Natural killer cell treated with Interleukin-12 subunit alpha and Interleukin-12 subunit beta and Interleukin-15 and Interleukin-18, amount 100 ng/mL, for 72 hours (primary cell): ENCODE data around the gene ZBTB20. TPM values are rescaled to one million over a fixed set of nuclear protein-coding genes. Genes with fewer than 3 reads are reported as not detected.

ENCODE experiments used
- ATAC-seq, 2 donors: fragments of 150-1000 bp; cut with Tn5 transposase in 1 of 2; sonication (Bioruptor Pico), chemical (Tn5 transposase) in 1 of 2; 2 replicates each; pipeline ENCODE4 v1.10.0; 2021
- DNase-seq: peaks from one replicate; pipeline ENCODE4 v3.0.0; 2022; ENCODE audit warnings: low spot score
- H3K27ac Mint-ChIP-seq, 2 donors: 1 replicate in 1 of 2; 2 replicates in 1 of 2; pipeline ENCODE4 v1.8.0; 2022; ENCODE audit warnings: mixed read lengths in 2 of 2, mild to moderate bottlenecking in 1 of 2, moderate library complexity in 1 of 2
- H3K27me3 Mint-ChIP-seq, 2 donors: 1 replicate in 1 of 2; 2 replicates in 1 of 2; pipeline ENCODE4 v1.8.0; 2022; ENCODE audit warnings: mixed read lengths in 2 of 2
- H3K36me3 Mint-ChIP-seq: one replicate; pipeline ENCODE4 v1.8.0; 2022; ENCODE audit warnings: mixed read lengths
- H3K4me1 Mint-ChIP-seq, 2 donors: 1 replicate in 1 of 2; 2 replicates in 1 of 2; pipeline ENCODE4 v1.8.0; 2022; ENCODE audit warnings: low read depth in 2 of 2, mixed read lengths in 2 of 2, mild to moderate bottlenecking in 1 of 2
- H3K4me3 Mint-ChIP-seq: one replicate; pipeline ENCODE4 v1.8.0; 2022; ENCODE audit warnings: mixed read lengths
- H3K9me3 Mint-ChIP-seq: 2 replicates; pipeline ENCODE4 v1.8.0; 2022; ENCODE audit warnings: mixed read lengths
- total RNA-seq, 2 donors: library from RNA; stranded (reverse); gene quantifications; one replicate each; pipeline ENCODE4 v1.2.3, GENCODE V29; 2022

The ZBTB20 gene
- total RNA-seq, 2 donors from 2014 or later, result 8.7 to 14.2 TPM

DNA sequence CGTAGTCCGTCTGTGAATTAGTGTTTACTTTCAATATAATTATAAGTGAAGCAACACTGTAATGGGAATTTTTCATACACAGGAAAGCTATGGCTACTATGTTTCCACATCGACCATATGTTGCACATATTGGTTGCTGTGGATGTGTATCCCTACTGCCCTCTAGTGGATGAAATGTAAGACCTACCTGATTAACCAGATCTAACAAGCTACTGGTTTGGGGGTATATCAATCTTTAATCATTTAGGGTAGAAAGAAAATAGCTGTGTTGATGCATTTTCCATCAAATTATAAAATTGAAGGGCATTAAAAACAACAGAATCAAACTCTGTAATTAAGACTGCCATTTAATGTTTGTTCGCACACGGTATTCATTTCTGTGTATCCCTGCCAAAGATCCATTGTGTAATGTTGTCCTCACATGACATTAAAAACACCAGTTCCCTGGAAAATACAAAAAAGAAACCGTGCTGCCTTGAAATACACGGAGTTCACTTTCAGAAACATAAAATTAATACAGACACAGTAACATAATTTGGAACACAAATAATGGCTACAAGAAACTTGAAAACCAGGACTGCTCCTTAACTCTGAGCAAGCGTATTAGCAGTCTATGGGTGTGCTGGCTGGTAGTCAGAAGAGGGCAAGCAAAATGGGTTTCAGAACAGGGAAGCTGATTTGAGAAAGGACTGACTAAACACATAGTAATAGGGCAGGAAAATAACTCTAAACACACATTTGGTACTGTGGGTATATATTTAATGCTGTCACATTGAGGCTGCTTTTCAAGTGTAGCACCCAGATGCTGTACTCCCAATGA is 728.2 kb downstream of the ZBTB20 start:
- Mint-ChIP-seq H3K27me3 (no peaks in the 10 kb centered on the region), H3K4me3 (peak overlapping the region; percentile 57), H3K9me3 (no peaks in the 10 kb centered on the region), H3K4me1 (peaks cover 15 to 19% of the 10 kb centered on the region in 2 donors), H3K27ac (peak overlapping the region; percentile 71 to 94), H3K36me3 (no peaks in the 10 kb centered on the region)
- DNase-seq (no peak), ATAC-seq (peak; percentile 83 to 88)

DNA sequence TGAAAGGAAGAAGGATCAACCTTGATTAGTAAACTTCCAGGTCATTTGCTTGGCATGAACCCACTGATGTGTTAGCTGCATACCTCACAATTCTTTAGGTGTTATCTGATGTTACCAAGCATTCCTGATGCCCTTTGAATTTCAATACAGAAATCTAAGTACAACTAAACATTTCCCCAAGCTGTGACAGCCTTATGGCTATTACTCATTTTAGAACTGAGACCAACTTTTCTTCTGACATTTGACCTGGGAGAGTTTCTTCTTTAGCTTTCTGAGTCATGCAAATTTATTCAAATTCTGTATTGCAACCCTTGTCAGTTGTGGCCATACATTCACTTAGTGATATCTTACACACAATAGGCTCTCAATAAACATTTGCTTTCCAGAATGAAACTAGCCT is 729.0 kb downstream of the ZBTB20 start:
- peak overlapping the region; percentile 57 for H3K4me3 Mint-ChIP-seq
- no peaks in the 10 kb centered on the region for H3K9me3 Mint-ChIP-seq
- peak; percentile 86 to 89 for ATAC-seq
- H3K27ac Mint-ChIP-seq, result peak overlapping the region; percentile 71 to 94
- DNase-seq, result no peak
- H3K4me1 Mint-ChIP-seq, result peaks cover 15 to 19% of the 10 kb centered on the region in 2 donors
- H3K36me3 Mint-ChIP-seq, result no peaks in the 10 kb centered on the region
- H3K27me3 Mint-ChIP-seq, result no peaks in the 10 kb centered on the region

DNA sequence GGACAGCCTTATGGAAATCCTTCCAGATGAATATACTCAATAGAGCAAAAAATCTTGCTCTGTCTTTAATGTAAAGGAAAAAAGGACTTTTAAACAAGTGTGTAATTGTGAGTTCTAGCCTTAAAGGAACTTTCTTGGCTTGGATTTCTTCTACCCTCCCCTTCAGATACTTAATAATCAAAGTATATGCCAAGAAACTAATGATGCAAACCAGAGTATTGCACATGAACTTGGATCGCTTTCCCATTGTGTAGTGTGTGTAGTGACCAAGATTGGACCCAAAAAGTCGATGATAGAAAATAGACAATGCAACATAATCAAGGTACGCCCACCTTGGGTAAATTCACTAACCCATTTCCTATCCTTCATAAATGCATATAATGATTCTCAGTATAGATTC is 729.4 kb downstream of the ZBTB20 start:
- H3K36me3 Mint-ChIP-seq, result no peaks in the 10 kb centered on the region
- ATAC-seq, result no peak
- H3K27ac Mint-ChIP-seq, result peak overlapping the region; percentile 71 to 94
- no peaks in the 10 kb centered on the region for H3K27me3 Mint-ChIP-seq
- H3K9me3 Mint-ChIP-seq, result no peaks in the 10 kb centered on the region
- peak overlapping the region; percentile 57 for H3K4me3 Mint-ChIP-seq
- H3K4me1 Mint-ChIP-seq, result peaks cover 17 to 22% of the 10 kb centered on the region in 2 donors
- DNase-seq, result no peak

DNA sequence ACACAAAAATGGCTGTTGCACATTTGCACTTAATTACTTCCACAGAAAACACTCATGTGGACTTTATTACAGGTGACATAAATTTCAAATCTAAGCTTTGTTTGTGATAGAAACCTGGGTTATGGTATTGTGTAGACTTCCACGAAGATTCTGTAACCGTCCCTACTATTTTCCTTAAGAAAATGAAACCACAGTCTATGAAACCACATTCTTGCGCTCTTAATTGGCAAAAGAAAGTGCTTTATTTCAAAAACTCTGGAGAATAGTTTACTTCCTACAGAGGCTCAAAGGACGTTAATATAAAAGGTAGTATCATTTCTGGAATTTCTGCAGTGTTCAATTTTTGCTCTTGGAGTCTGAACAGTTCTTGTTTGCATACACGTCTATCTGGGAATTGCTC is 729.8 kb downstream of the ZBTB20 start:
- Mint-ChIP-seq H3K9me3 (no peaks in the 10 kb centered on the region), H3K36me3 (no peaks in the 10 kb centered on the region), H3K27ac (peak overlapping the region; percentile 71 to 94), H3K4me3 (no peak overlapping the region), H3K4me1 (peaks cover 20 to 25% of the 10 kb centered on the region in 2 donors), H3K27me3 (no peaks in the 10 kb centered on the region)
- ATAC-seq, result no peak
- DNase-seq, result no peak

DNA sequence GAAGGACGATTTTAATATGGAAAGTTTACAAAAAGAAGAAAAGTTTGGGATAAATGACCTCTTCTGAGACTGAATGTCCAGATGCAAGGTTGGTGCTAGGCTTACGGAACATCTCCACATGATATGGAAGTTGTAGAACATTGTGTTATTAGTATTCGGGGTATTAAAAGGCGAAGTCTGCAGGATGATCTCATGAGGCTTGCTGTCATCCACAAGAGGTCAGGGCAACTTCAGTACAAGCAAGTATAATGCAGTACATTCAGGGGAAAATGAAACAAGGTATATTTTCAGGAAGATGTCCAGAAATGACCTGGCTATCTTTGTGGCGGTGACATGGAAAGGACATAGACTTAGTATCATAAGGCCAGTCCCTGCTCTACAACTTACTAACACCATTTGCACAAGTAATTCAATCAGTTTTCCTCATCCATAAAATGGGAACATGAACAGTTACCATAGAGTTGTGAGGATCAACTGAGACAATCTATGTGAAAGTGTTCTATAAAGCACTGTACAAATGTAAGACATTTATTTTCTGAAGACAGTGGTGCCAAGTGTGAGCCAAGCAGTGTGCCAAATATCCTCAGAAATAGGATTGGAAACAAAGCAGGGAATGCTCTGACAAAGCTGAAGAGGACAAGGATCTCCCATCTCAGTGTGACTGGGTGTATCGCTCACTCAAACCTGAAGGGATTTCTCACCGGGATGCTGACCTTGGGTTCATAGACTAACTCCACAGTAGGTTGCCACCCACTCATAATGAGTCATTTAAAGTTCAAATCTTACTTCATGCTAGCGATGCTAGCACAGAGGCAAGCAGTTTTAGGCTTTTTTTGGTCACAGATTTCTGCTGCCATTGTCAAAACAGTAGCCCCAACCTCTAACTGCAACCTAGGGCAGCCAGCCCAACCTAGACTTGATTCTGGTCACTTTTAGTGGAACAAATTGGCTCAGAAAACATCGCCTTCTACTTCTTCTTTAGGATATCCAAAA is 735.0 kb downstream of the ZBTB20 start:
- peak in 1 of 2 donors; percentile 81 for ATAC-seq
- no peak for DNase-seq
- Mint-ChIP-seq H3K27ac (peak overlapping the region in 1 of 2 donors; percentile 82), H3K27me3 (no peaks in the 10 kb centered on the region), H3K36me3 (no peaks in the 10 kb centered on the region), H3K4me3 (peak overlapping the region; percentile 47), H3K9me3 (no peaks in the 10 kb centered on the region), H3K4me1 (peaks cover 5 to 14% of the 10 kb centered on the region in 2 donors)

DNA sequence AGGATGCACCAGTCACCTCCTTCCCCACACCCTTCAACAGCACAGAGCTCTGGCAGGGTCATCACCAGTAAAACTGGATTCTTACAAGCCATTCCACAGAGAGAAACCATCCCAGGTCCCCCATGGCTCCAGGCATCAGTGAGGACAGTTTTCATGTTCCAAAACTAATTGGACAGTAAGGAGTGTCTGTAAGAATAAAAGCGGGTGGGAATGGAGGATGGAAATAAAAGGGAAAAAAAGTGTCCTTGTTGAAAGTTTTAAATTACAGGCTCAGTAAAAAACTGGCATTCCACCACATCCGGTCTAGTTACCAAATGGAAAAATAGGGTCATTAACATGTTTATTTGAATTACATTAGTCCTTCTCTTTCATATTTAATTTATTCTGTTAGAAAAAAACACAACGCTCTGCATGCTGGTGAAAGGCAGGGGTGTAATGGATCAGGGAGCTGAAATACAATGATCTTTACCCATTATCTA is 735.9 kb downstream of the ZBTB20 start:
- Mint-ChIP-seq H3K27me3 (no peaks in the 10 kb centered on the region), H3K36me3 (no peaks in the 10 kb centered on the region), H3K4me1 (peaks cover 5 to 14% of the 10 kb centered on the region in 2 donors), H3K9me3 (no peaks in the 10 kb centered on the region), H3K27ac (no peak overlapping the region), H3K4me3 (no peak overlapping the region)
- DNase-seq (no peak), ATAC-seq (no peak)

DNA sequence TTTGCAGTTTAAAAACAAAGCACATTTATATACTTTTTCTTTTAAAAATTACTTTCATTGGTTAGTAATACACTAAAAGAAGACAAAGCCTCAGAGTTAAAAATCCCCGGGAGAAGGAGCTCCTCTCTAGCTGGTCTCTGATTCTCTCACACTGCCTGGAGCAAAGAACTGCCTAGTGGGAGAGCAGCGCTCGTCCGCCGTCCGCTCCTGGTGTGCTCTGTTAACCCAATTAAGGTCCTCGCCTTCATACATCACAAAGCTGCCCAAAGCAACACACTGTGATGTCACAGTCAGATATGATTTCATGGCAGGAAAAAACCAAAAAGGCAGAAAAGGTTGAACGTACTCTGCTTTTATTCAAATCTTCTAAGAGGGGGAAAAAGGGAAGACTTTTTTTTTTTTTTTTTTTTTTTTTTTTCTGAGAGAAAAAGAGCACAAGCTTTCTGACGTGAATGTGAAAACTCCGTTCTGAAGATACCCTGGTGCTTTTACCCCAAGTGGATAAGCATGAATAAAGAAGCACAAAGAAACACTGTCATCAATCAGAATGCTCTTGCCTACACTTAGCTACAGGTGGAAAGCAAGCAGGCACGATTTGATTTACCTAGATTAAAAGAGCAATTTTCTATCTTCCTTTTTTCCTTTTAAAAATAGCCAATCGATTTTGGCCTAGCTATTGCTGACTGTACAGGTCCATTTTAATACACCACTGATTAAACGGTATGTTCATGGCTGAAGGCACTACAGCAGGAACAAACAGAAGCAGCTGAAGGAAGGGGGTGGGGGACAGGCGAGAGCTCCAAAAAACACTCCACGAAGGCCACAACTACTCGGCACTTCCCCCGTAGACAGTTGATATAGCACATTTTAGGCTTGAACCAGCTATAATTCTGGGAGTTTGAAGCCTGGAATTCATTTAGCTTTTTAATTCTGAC is 738.1 kb downstream of the ZBTB20 start:
- Mint-ChIP-seq H3K27me3 (no peaks in the 10 kb centered on the region), H3K9me3 (no peaks in the 10 kb centered on the region), H3K27ac (no peak overlapping the region), H3K4me1 (peaks cover 5 to 14% of the 10 kb centered on the region in 2 donors), H3K36me3 (no peaks in the 10 kb centered on the region), H3K4me3 (no peak overlapping the region)
- DNase-seq, result no peak
- no peak for ATAC-seq

DNA sequence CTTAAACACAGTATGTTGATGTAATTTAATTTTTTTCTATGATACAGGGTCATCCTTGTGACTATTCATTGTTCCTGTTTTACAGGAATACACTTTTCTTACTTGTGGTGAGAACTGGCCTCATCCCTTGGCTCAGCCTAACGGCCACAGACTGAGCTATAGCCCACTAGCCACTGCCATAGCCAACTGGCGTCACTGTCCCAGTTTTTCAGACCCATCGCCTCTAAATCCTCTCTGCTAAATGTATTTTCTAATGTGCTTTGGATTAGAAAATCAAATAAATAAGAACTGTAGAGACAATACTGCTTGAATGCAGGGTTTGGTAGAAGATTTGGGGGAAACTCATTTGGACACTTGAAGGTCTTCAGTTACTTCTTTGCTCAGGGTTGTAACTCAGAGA is 740.2 kb downstream of the ZBTB20 start:
- no peak overlapping the region for H3K27ac Mint-ChIP-seq
- ATAC-seq (no peak), DNase-seq (no peak)
- no peak overlapping the region for H3K4me3 Mint-ChIP-seq
- peaks cover 0 to 4% of the 10 kb centered on the region in 2 donors for H3K4me1 Mint-ChIP-seq
- H3K9me3 Mint-ChIP-seq, result no peaks in the 10 kb centered on the region
- H3K27me3 Mint-ChIP-seq, result no peaks in the 10 kb centered on the region
- H3K36me3 Mint-ChIP-seq, result no peaks in the 10 kb centered on the region

DNA sequence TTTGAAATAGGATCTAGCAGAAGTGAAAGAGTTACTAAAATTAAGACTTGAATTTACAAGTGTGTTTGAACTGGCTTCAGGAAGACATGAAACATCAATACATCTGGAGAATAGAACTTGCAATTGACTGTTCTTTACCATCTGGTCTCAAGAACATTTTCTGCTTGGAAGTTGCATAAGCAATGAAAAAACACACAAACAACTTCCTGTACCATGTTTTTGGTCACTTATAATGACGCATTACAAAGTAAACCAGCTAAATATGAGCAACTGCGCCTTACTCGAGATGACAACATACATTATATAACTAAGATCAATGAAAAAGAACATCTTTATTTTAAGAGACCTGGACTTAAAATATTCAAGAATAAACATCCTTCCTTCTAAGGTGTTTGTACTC is 740.8 kb downstream of the ZBTB20 start:
- Mint-ChIP-seq H3K27me3 (no peaks in the 10 kb centered on the region), H3K9me3 (no peaks in the 10 kb centered on the region)
- DNase-seq, result no peak

DNA sequence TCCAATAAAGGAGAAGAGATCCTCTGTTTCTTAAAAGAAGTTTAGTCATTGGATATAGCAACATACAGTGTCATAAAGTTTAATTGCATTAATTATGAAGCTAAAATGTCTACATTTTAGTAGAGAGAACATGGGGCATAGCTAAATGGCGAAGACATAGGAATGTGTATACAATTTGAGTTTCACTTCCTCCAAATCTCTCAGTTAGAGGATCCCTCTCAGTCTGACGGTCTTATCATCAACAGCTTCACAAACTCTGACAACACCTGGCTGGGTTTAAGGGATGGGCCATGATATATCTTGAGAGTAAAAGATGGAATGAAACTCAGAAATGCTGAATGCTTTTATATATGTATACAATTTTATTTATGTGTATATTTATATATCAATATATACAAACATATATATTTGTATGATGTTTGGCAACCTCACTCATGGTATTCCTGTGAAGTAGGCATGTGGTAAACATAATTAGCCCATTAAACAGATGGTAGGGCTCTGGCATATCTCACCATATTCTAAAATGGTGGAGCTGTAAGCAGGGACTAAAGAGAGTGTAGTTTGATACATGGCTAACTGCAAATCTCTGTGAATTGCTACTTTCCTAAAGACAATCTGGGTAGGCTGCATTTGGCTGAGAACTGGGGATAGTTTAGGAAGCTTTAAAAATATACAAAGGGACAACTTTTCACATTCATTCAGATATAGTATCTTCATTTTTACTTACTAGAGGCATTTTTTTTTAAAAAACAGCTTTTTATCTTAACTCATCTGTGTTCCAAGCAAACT is 741.7 kb downstream of the ZBTB20 start:
- DNase-seq (no peak), ATAC-seq (no peak)
- Mint-ChIP-seq H3K27me3 (no peaks in the 10 kb centered on the region), H3K4me1 (no peaks in the 10 kb centered on the region), H3K36me3 (no peaks in the 10 kb centered on the region), H3K27ac (no peak overlapping the region), H3K4me3 (no peak overlapping the region), H3K9me3 (no peaks in the 10 kb centered on the region)

More for the DNA sequence above, 740.8 kb downstream of the ZBTB20 start:
- no peak overlapping the region for H3K4me3 Mint-ChIP-seq
- H3K4me1 Mint-ChIP-seq, result no peaks in the 10 kb centered on the region
- H3K27ac Mint-ChIP-seq, result no peak overlapping the region
- no peak for ATAC-seq
- H3K36me3 Mint-ChIP-seq, result no peaks in the 10 kb centered on the region

DNA sequence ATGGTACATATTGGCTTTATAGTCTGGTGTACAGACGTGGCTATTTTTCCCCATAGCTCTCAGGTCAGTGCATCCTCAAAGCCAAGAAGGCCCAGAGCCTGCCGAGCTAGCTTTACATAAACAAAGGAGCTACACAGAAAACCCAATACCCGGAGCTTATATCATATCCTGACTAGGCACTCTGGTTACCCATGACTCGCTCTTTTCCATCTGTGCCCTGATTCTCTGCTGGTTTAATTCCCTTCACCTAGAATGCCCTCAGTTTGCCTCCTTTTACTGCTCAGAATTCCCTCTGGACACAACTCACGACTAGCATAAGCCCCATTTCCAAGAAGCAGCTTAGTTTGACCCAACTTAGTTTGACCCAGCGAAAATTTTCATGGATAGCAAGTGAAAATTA is 742.5 kb downstream of the ZBTB20 start:
- ATAC-seq, result no peak
- H3K9me3 Mint-ChIP-seq, result no peaks in the 10 kb centered on the region

DNA sequence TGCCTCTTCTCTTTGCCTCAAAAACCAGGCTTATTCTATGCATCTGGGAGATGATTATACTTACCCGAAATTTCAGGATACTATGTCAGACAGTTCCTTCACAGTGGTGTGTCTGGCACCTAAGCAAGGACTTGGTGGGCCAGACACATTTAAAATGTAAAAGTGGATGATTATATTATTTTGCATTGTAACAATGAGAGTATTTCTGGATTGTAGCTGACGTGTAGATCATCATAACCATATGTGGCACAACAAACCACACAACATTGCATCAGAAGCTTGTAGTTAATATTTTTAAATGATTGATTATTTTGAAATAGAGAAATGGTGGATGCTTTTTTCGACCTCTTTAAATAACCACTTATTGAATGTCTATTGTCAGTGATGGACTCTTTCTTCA is 744.2 kb downstream of the ZBTB20 start:
- no peaks in the 10 kb centered on the region for H3K36me3 Mint-ChIP-seq
- H3K27me3 Mint-ChIP-seq, result no peaks in the 10 kb centered on the region
- no peaks in the 10 kb centered on the region for H3K4me1 Mint-ChIP-seq
- H3K27ac Mint-ChIP-seq, result no peak overlapping the region
- H3K4me3 Mint-ChIP-seq, result no peak overlapping the region
- DNase-seq (no peak), ATAC-seq (no peak)
- H3K9me3 Mint-ChIP-seq, result no peaks in the 10 kb centered on the region

More for the DNA sequence above, 742.5 kb downstream of the ZBTB20 start:
- Mint-ChIP-seq H3K27ac (no peak overlapping the region), H3K27me3 (no peaks in the 10 kb centered on the region), H3K4me3 (no peak overlapping the region), H3K4me1 (no peaks in the 10 kb centered on the region), H3K36me3 (no peaks in the 10 kb centered on the region)
- DNase-seq, result no peak
